Caco-2 (cell line): ENCODE data around the gene SLC12A5. TPM values are rescaled to one million over a fixed set of nuclear protein-coding genes. Genes with fewer than 3 reads are reported as not detected.

ENCODE experiments used
- BruUV-seq: library from RNA; stranded (reverse); fragments of 400-500 nt; replicated peaks from 2 replicates; lab custom pipeline; 2021; lab: Mats Ljungman, UMichigan
- CTCF ChIA-PET: fragments of 300-600 bp; sonication (Branson Sonifier 250); formaldehyde crosslinking; loops from one replicate; lab custom pipeline; 2022; ENCODE audit warnings: antibody characterized with exemption; lab: Charles Lee
- POLR2A ChIA-PET: fragments of 300-600 bp; sonication (Branson Sonifier 250); formaldehyde crosslinking; loops from one replicate; lab custom pipeline; 2022; ENCODE audit warnings: antibody characterized with exemption; lab: Charles Lee
- DNase-seq, 2 experiments: peaks; one replicate each; pipeline versions ENCODE4 v3.0.0 to v3.0.0-alpha.2; 2020 to 2022
- H3K27me3 ChIP-seq: replicated peaks from 2 replicates; pipeline ENCODE4 v1.6.0; 2011; ENCODE audit warnings: low read length; ENCODE audit not compliant: control insufficient read depth, insufficient read depth
- H3K36me3 ChIP-seq: 2 replicates; pipeline ENCODE4 v1.5.1; 2011; ENCODE audit warnings: low read length; ENCODE audit not compliant: control insufficient read depth, insufficient read depth
- H3K4me1 ChIP-seq: fragments of 250-450 bp; sonication (Bioruptor Pico); 2 replicates; pipeline ENCODE4 v1.5.1; 2020; ENCODE audit warnings: mild to moderate bottlenecking
- H3K4me3 ChIP-seq: 2 replicates; pipeline ENCODE4 v1.5.1; 2011; ENCODE audit warnings: low read depth, mild to moderate bottlenecking, control low read depth, low read length
- H3K9me3 ChIP-seq: fragments of 250-450 bp; sonication (Bioruptor Pico); 2 replicates; pipeline ENCODE4 v1.5.1; 2020; ENCODE audit warnings: mild to moderate bottlenecking, moderate library complexity
- H3K27ac Mint-ChIP-seq: one replicate; pipeline ENCODE4 v1.8.0; 2022; ENCODE audit warnings: mixed read lengths; ENCODE audit not compliant: unreplicated experiment
- H3K27me3 Mint-ChIP-seq: one replicate; pipeline ENCODE4 v1.8.0; 2022; ENCODE audit warnings: mixed read lengths; ENCODE audit not compliant: insufficient read depth, unreplicated experiment
- H3K36me3 Mint-ChIP-seq: one replicate; pipeline ENCODE4 v1.8.0; 2022; ENCODE audit warnings: mild to moderate bottlenecking, mixed read lengths; ENCODE audit not compliant: insufficient read depth, unreplicated experiment
- H3K4me1 Mint-ChIP-seq: one replicate; pipeline ENCODE4 v1.8.0; 2022; ENCODE audit warnings: low read depth, mixed read lengths; ENCODE audit not compliant: unreplicated experiment
- H3K4me3 Mint-ChIP-seq: one replicate; pipeline ENCODE4 v1.8.0; 2022; ENCODE audit warnings: mild to moderate bottlenecking, moderate library complexity, mixed read lengths; ENCODE audit not compliant: unreplicated experiment
- H3K9me3 Mint-ChIP-seq: one replicate; pipeline ENCODE4 v1.8.0; 2022; ENCODE audit warnings: mixed read lengths; ENCODE audit not compliant: unreplicated experiment
- intact Hi-C: fragments of 100-400 bp; cut with micrococcal nuclease; formaldehyde crosslinking; loops from one replicate; pipeline ENCODE4 v1.10.0; 2022; ENCODE audit not compliant: unreplicated experiment
- total RNA-seq: library from RNA; stranded (reverse); gene quantifications from 2 replicates; pipeline ENCODE4 v1.2.3, GENCODE V29; 2022
- TF ChIP-seq, protein P1 (sequence below), 2 experiments: fragments of 200-600 bp in 1 of 2; IDR thresholded peaks; 1 replicate in 1 of 2; 2 replicates in 1 of 2; pipeline versions ENCODE4 v1.5.1 to v1.8.0; 2011 to 2022; ENCODE audit warnings: antibody characterized with exemption in 1 of 2, control low read depth in 1 of 2, inconsistent platforms in 1 of 2, low read depth in 1 of 2, low read length in 1 of 2, mild to moderate bottlenecking in 1 of 2, moderate library complexity in 1 of 2; ENCODE audit not compliant: insufficient read depth in 1 of 2, severe bottlenecking in 1 of 2, unreplicated experiment in 1 of 2

Gene SLC12A5
- total RNA-seq, 1 experiment from 2014 or later = 1.9 TPM

DNA sequence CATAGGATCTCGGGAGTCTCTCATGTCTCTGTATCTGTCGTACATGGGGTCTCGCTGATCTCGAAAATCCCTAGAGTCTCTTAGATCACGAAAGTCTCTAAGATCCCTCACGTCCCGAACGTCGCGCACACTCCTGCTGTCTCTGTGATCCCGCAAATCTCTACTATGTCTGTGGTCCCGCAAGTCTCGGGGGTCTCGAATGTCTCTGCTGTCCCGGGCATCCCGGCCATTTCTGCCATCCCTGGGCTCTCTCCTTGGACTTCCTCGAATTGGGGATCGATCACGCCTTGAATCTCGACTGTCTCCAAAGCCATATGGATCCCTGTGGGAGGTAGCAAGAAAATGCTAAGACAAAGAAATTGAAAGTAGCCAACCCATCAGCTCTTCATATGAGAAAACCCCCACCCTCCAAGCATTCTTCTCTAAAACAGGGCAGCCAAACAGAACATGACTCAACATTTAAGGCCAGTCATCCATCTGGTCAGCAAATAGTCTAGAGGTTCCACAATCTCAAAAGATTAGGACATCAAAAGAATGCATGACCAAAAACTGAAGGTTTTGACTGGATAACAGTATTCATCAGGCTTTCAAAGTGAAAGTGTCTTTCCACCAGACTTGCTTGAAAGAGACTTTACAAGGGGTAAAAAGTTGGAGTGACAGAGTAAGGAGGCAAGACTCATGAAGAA, 41.3 kb downstream of the SLC12A5 start:
- H3K27ac Mint-ChIP-seq = no peak overlapping the region
- Histone ChIP-seq H3K27me3 (no peaks in the 10 kb centered on the region), H3K4me3 (no peak overlapping the region), H3K36me3 (peaks cover 7% of the 10 kb centered on the region), H3K9me3 (no peaks in the 10 kb centered on the region), H3K4me1 (peaks cover 9% of the 10 kb centered on the region; the same call in 1 of the 2 replicates)
- intact Hi-C loops = no loop called here
- no peaks in the 10 kb centered on the region for H3K9me3 Mint-ChIP-seq
- peaks cover 41% of the 10 kb centered on the region for H3K36me3 Mint-ChIP-seq
- H3K27me3 Mint-ChIP-seq = no peaks in the 10 kb centered on the region
- POLR2A ChIA-PET = no interaction called here
- CTCF ChIA-PET = no interaction called here
- H3K4me3 Mint-ChIP-seq = no peak overlapping the region
- no peak for DNase-seq
- H3K4me1 Mint-ChIP-seq = no peaks in the 10 kb centered on the region
- TF ChIP-seq, protein P1, sequence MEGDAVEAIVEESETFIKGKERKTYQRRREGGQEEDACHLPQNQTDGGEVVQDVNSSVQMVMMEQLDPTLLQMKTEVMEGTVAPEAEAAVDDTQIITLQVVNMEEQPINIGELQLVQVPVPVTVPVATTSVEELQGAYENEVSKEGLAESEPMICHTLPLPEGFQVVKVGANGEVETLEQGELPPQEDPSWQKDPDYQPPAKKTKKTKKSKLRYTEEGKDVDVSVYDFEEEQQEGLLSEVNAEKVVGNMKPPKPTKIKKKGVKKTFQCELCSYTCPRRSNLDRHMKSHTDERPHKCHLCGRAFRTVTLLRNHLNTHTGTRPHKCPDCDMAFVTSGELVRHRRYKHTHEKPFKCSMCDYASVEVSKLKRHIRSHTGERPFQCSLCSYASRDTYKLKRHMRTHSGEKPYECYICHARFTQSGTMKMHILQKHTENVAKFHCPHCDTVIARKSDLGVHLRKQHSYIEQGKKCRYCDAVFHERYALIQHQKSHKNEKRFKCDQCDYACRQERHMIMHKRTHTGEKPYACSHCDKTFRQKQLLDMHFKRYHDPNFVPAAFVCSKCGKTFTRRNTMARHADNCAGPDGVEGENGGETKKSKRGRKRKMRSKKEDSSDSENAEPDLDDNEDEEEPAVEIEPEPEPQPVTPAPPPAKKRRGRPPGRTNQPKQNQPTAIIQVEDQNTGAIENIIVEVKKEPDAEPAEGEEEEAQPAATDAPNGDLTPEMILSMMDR (IDR thresholded peaks at IDR 0.05; ENCODE audit: insufficient read depth in 1 of 2, low read depth in 1 of 2, low read length in 1 of 2, severe bottlenecking in 1 of 2, unreplicated experiment in 1 of 2) = no peak
- no TSS peak for BruUV-seq

DNA sequence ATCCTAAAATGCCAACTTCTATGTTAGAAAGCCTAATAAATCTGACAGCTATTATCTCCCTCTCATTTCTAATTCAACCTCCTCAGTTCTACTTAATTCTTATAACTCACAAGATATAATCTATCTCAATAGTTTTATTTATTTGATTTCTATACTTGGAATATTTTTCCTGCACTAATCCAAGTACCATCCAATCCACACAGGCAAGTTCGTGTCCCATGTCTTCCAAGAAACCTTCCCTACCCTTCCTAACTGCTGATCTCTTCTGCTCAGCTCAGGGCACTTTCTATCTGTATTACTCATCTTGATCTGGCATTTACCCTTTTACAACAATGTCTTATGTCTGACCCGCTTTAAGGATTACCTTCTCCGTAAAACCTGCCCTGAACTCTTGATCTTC, 42.6 kb downstream of the SLC12A5 start:
- CTCF ChIA-PET = no interaction called here
- Histone ChIP-seq H3K9me3 (no peaks in the 10 kb centered on the region), H3K4me3 (no peak overlapping the region), H3K4me1 (peaks cover 9% of the 10 kb centered on the region; the same call in 1 of the 2 replicates), H3K36me3 (peaks cover 4% of the 10 kb centered on the region), H3K27me3 (no peaks in the 10 kb centered on the region)
- intact Hi-C loops = no loop called here
- no peak overlapping the region for H3K27ac Mint-ChIP-seq
- H3K36me3 Mint-ChIP-seq = peaks cover 34% of the 10 kb centered on the region
- POLR2A ChIA-PET = no interaction called here
- no peaks in the 10 kb centered on the region for H3K9me3 Mint-ChIP-seq
- no peak for DNase-seq
- H3K4me1 Mint-ChIP-seq = no peaks in the 10 kb centered on the region
- no TSS peak for BruUV-seq
- H3K4me3 Mint-ChIP-seq = no peak overlapping the region
- TF ChIP-seq, protein P1 (IDR thresholded peaks at IDR 0.05; ENCODE audit: insufficient read depth in 1 of 2, low read depth in 1 of 2, low read length in 1 of 2, severe bottlenecking in 1 of 2, unreplicated experiment in 1 of 2) = no peak
- H3K27me3 Mint-ChIP-seq = no peaks in the 10 kb centered on the region

DNA sequence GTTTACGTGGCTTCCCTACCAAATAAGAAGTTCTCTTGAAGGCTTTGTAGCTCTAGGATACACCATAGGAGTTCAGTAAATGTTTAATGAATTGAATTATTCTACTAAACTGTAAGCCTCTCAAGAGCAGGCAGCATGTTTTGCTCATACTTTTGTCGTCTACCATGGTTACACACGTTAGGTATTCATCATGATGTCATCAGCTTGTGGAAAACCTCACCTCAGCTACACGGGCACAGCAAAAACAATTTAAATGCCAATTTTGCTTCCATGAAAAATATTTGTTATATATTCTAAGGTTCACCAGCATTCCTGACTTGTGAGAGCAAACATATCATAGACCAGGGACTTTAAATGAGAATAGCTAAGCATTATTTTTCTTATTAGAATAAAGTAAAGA, 44.0 kb downstream of the SLC12A5 start:
- POLR2A ChIA-PET = no interaction called here
- no peak overlapping the region for H3K4me3 ChIP-seq
- intact Hi-C loops = no loop called here
- no TSS peak for BruUV-seq
- CTCF ChIA-PET = no interaction called here
- DNase-seq = no peak
- peaks cover 31% of the 10 kb centered on the region for H3K36me3 Mint-ChIP-seq
- no peaks in the 10 kb centered on the region for H3K4me1 Mint-ChIP-seq
- no peak overlapping the region for H3K27ac Mint-ChIP-seq
- no peak overlapping the region for H3K4me3 Mint-ChIP-seq
- H3K27me3 ChIP-seq = no peaks in the 10 kb centered on the region
- TF ChIP-seq, protein P1 (IDR thresholded peaks at IDR 0.05; ENCODE audit: insufficient read depth in 1 of 2, low read depth in 1 of 2, low read length in 1 of 2, severe bottlenecking in 1 of 2, unreplicated experiment in 1 of 2) = no peak
- H3K9me3 ChIP-seq = no peaks in the 10 kb centered on the region
- H3K9me3 Mint-ChIP-seq = no peaks in the 10 kb centered on the region
- H3K27me3 Mint-ChIP-seq = no peaks in the 10 kb centered on the region
- H3K36me3 ChIP-seq = peaks cover 2% of the 10 kb centered on the region; the same call in 1 of the 2 replicates
- peaks cover 9% of the 10 kb centered on the region; the same call in 1 of the 2 replicates for H3K4me1 ChIP-seq
